IPS DF 4.7 (cell line): ENCODE data around the gene SIRT5.

Experiments
- DNase-seq: peaks from one replicate; pipeline ENCODE4 v3.0.0-alpha.2; 2013; ENCODE audit warnings: low spot score; ENCODE audit errors: extremely low read depth

Gene SIRT5

DNA sequence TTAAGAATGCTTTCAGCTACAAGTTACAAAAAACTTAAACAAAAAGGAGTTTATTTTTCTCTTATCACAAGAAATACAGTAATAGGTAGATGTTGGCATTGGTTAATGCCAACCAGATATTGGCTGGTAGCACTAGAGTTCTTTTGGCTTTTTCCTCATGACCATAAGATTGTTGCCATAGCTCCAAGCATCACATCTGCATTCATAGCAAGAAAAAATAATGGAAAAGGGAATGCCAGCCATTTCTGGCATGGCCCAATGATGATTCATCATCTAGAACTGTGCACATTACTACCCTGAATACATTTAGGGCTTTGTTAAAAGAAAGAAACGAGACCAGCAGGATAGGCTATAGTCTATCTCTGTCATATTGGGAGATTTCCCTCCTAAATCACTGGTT, 20.8 kb upstream of the SIRT5 start:
- no peak for DNase-seq

DNA sequence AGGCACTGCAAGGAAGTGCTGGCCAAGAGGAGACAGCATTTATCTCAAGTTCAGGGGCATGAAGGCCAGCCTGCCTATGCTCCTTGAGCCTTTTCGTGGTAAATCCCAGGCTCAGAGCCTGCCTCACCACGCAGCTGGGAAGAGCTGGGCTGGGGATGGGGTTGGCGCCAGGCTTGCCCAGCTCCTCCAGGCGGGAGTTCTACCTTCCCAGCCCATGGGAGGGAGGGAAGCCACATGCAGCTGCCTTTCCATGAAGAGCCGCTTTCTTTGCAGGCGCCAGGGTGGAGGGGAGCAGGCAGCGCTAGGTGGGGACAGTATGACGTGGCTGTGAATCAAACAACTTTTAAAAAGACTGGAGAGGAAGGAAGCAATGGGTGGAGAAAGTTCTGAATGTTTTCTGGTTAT, 19.5 kb upstream of the SIRT5 start:
- no peak for DNase-seq

DNA sequence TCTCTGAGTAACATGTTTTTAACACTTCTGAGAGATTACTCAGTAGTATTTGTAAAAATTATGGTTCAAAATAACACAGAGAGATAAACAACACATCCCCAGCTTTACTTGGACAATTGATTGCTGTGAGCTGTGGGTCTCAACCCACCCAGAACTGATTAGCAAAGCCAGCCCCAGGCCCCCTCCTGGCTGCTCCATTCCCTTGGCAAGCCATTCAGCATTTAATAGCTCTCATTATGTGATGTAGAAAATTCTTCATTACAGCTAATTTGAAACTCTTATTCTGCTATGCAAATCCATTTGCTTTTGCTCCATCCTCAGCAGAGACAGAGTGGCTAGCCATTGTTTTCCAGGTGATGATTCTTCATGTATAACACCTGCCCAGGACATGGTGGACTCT, 16.6 kb upstream of the SIRT5 start:
- DNase-seq = no peak

DNA sequence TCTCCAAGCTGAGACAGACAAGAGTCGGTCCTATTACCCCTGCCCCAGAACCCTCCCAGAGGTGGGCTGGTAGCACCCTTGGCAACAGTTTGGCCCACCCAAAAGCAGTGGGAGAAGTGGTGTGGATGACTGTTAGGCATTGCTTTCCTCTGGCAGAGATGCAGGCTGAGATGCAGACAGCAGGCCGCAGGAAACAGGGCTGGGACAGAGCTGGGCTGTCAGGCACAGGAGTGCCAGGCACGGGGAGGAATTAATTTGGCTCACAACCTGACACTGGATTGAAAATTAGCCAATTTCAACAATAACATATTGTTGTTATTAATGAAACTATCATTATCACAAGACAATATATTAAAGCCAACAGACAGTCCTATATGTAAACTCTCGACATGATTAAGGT, 15.7 kb upstream of the SIRT5 start:
- no peak for DNase-seq

DNA sequence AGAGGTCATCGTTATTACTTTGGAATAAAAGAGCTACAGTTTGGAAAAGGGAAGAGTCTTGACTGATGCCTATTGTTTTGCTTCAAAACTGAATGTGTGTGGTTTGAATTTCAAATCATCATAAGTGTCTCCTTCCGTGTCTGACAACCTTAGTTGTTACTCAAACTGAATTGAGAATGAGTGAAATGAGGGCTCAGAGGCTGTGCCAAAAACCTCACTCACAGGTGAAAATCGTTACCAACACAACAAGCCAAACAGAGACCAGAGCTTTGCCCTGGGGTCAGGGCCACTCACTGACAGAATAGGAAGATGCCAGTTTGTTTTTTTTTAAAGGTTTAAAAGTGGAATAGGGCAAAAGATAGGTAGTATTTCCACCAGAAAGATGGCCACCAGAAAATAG, 15.2 kb upstream of the SIRT5 start:
- no peak for DNase-seq

DNA sequence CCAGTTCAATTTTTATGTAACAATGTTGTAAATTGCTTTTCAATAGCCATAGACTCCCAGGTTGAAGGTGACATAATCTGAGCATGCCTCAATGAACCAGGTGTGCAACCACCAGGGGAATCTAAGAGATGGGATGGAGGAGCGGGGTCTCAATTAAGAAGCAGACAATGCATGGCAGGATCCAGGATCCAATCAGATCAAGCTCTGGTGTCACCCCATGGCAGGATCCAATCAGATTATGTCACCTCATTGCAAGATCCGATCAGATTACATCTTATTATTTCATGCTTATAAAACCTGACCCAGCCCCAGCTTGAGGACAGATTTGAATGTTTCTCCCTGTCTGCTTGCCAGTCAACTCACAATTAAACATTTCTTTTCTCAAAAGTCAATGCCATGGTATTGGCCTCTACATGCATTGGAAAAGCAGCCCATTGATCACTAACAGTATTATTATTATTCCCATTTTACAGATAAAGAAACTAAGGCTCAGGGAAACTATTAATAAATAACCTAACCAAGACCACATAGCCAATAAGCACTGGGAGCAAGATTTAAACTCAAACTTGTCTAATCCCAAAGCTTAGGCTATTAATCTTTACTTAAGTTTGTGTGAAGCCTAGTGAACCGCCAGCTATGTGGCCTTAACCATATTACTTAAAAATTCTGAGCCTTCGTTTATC, 14.3 kb upstream of the SIRT5 start:
- DNase-seq = no peak

DNA sequence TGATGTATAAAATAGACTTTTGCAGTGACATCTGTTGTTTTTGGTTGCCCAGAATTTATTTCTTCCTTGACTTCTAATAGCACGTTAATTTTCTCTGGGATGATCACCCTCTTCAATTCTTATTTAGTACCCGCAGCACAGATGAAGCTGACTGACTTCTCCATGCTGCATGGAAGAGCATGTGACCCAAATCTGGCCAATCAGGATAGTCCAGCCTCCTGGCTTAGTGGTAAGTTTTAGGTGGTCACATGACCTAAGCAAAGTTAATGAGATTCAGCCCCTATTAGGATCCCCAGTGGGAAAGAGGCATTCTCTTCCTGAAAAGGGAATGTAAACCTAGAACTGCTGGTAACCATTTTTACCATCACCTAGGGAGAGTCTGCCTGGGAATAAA, 13.8 kb upstream of the SIRT5 start:
- DNase-seq = no peak

DNA sequence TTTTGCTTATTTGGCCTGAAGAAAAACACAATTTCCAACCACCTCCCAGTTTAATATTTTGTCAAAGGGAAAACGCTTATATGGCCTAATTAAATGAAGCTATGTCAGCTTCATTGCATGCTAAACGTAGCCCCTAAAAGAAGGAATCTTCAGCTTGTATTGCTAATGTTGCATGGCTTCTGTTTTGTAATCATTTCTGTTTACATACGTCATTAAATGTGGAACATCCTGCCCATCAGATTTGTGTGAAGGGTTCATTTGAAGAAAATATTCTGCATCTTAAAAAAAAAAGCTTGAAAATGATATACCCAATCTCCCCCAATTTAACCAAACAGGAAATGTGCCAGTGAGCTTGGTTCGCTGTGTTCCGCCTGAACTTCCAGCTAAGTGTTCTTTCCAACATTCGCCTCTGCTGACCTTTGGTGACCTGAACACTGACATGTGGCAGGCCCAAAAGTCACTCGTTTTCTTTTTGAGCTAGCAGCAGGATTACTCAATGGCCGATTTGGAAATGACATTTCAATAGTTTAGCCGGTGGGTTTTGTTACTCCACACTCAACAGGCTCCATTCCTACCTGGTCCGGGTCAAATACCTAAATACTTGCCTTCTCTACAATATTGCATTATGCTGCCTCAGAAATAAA, 12.7 kb upstream of the SIRT5 start:
- no peak for DNase-seq

DNA sequence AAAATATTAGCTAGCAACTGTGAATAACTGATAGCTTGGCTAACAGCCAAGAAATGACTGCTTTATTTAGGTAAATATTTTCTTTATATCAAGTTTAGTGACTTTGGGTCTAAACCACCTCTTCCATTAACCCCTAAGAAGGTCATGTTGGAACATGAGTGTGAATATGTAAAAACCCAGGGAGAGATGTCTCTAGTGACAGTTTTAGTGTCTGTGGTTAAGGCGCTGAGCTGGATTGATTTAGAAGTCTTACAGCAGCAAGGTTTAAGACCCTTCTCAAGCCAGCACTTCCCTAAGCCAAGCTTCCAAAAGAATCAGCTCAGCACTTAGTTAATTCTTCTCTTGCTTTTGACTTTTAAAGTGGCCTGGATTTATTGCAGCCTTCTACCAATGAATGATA, 11.4 kb upstream of the SIRT5 start:
- no peak for DNase-seq

DNA sequence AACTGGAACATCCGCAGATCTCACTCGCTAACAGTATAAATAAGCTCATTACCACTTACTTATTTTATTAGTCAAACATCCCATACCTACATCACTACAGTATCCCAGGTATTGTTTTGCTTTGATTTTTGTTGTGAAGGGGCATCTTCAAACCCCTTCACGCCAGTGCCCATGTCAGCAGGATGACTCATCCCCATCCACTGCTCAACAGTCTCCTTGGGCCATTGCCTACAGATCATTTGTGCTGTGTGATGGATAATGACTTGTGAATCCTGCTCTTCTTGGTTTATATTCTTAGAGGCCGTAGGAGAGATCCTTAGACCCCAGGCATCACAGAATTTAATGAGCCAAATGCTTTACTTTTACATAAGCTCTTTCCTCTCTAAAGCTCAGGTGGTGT, 8.5 kb upstream of the SIRT5 start:
- no peak for DNase-seq

DNA sequence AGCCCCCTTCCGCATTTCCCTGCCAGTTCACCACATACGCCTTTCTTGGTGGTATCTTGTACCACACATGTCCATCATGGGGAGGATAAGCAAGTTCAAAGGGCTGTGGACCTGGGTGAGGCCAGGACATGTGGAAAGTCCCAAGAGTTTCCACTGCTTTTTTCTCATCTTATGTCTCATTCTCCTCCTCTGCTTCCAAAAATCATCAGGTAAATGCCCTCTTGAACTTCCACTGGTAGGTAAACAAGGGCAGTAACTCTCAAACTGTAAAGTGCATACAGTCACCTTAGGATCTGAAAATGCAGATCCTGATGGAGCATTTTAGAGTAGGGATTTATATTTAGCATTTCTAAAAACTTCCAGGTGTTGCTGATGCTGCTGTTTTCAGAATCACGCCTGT, 7.9 kb upstream of the SIRT5 start:
- no peak for DNase-seq

DNA sequence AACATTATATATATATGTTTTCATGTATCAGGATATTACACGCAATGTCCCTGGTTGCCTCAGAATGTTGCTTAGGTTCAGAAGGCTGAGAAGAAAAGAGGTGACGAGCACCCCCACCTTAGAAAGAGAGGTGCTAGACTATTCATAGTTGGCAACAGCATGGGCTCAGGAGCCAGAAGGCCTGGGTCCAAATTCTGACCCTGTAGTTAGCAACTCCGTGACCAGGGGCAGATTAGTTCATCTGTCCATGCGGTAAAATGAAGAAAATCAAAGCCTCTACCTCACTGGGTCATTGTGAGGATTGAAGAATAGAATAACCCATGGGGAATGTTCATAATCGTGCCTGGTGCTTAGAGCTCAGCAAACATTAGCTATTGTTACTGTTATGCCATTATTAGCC, 5.4 kb upstream of the SIRT5 start:
- DNase-seq = no peak

DNA sequence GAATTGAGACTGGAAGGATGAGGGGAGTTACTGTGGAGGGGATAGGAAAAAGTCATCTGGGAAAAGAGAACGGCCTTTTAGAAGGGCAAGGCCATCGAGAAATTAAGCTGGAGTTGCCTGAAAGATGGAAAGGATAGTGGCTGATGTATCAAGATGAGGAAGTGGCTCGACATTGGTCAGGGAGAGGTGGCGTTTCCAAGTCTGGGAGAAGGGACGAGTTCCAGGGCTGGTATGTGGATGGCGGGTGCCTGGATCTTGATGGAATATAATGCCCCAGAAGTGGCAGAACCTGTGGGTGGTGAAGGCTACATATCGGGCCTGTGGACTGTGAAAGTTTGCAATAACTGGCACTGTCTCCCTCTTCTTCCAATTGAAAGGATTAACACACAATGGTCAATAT, 2.2 kb upstream of the SIRT5 start:
- DNase-seq = no peak

DNA sequence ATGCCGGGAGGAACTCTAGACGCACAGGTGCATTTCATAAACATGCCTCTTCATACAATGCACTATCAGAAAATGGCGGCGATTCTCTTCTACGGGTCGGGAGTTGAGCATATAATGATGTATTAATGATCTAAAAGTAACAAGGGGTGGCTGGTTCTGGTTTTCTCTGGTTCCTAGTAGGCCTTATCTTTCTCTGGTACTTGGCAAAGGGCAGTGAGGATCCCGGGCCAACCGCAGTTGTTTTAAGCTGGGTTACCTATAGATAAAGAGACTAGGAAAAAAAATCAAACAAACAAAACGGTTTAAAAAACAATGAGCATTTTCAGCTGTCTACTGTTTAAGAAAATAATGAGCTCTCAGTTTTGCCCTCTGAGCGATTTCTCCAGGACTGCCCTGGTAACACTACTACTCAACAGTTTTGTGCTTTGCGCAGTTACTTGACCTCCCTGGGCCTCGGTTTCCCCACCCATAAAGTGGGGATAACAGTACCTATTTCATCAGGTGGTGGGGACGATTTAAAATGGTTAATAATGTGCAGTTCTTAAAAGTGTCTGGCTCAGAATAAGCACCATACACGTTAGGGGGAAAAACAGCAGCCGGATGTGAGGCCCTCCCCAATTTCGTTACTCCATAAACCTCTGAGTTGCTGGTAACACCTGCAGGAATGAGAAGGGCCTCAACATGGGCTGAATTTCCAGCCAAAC, 1.3 kb upstream of the SIRT5 start:
- no peak for DNase-seq

DNA sequence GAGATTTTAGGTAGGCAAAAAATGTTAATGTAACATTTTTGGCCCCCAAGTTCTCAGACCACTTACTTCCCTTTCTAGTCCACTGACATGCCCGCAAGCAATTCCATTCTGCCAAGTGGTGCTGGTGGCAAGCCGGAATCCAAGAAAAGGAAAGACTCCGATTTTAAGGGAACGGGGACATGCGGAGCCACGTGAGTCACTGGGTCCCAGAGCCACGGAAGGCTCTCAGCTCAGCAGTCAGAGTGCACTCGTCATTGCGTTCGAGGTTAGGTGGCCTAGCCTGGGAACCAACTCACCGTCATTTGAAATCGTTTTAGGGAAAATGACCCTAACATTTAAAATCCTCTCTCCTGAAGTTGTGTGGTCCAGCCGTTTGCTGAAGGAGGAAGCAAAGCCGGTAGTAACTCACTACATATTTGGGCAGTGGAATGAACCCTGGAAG, 711 bp upstream of the SIRT5 start:
- DNase-seq = no peak

DNA sequence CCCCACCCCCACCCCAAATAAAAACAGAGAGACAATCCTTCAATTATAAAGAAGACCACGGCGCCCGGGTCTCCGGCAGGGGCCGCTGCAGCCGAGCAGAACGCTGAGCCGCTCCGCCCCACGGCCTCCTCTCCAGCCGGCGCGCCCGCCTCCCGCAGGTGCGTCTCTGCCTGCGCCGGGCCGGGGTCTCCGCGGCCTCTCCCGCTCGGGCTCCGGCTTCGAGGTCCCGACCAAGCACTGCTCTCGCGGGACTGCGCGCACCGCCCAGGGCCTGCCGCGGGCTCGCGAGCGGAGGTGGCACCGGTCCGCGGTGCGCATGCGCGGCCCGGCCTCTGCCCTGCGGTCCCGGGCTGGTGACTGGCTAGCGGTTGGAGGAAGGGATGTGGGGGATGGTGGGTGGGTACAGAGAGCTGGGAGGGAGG, 241 bp upstream of the SIRT5 start:
- DNase-seq = no peak

DNA sequence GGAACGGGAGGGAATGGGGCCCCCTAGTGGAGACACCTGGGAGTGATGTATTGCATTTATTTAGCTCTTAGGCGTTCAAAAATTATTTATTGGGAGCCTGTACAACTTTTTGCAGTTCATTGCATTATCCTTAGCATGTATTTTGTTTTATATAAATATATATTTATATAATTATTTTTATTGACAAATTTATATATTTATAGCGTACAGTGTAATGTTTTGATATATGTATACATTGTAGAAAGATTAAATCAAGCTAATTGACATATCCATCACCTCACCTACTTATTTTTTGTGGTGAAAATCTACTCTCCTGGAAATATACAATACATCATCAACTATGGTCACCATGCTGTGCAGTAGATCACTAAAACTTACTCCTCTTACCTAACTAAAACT, 975 bp downstream of the SIRT5 start:
- no peak for DNase-seq

DNA sequence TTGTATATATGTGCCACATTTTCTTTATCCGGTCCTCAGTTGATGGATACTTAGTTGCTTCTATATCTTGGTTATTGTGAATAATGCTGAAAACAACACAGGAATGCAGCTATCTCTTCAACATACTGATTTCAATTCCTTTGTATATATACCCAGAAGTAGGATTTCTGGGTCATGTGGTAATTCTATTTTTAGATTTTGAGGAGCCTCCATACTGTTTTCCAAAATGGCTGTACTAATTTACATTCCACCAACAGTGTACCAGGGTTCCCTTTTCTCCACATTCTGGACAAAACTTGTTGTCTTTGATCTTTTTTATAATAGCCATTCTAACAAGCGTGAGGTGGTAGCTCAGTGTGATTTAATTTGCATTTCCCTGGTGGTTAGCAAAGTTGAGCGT, 1.6 kb downstream of the SIRT5 start:
- DNase-seq = no peak

DNA sequence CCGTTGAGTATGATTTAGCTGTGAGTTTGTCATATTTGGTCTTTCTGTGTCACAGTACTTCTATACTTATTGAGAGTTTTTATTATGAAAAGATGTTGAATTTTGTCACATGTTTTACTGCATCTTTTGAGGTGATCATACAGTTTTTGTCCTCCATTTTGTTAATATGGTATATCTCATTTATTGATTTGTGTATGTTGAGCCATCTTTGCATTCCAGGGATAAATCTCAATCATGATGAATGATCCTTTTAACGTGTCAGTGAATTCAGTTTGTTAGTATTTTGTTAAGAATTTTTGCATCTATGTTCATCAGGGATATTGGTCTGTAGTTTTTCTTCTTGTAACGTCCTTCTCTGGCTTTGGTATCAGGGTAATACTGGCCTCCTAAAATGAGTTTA, 3.5 kb downstream of the SIRT5 start:
- DNase-seq = no peak

DNA sequence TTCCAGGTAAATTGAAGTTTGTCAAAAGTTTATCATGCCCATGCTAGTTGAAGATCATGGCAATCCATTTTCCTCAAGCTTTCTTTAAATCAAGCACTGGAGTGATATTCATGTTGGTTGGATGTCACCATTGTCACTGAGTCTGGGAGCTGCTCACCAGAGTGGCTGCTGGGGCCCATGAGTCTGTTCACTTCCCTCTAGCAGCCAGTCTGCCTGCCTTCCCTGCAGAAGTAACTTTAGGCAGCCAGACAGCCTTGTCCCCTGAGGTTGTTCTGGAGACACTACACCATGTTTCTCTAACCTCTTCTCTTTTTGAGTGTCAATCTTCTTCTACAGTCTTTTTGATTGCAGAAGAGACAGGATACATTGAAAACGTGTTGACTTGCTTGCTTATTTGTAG, 5.5 kb downstream of the SIRT5 start:
- DNase-seq = no peak

DNA sequence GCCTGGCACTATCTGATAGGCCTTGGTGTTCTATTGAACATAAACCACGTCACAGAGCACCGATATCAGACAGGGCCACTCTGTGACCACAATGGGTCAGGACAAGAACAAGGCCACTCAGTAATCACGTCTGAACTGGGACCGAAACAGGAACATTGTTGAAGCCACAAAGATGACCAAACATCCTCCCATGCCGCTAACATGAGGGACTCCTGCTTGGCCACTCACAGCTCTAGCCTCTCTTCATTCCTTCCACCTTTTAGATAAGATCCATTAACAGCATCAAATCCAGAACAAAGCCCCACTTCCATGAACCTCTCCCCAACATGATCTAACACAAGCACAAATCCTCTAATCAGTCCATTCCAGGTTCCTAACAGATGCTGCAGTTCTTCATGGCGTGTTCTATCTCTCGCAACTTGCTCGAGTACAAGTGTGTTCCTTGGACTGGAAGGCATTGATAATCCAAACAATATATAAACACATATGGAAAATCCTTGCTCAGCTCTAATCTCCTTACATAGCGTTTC, 7.4 kb downstream of the SIRT5 start:
- DNase-seq = no peak
